HG02678 (cell line): Measurements from ENCODE around the gene TRPM1.

Experiments used
- ATAC-seq: cut with Tn5 transposase; IDR thresholded peaks from one replicate; pipeline ENCODE4 v1.9.1; 2021; ENCODE audit warnings: mild to moderate bottlenecking, moderate library complexity; ENCODE audit not compliant: unreplicated experiment

TRPM1 gene

DNA sequence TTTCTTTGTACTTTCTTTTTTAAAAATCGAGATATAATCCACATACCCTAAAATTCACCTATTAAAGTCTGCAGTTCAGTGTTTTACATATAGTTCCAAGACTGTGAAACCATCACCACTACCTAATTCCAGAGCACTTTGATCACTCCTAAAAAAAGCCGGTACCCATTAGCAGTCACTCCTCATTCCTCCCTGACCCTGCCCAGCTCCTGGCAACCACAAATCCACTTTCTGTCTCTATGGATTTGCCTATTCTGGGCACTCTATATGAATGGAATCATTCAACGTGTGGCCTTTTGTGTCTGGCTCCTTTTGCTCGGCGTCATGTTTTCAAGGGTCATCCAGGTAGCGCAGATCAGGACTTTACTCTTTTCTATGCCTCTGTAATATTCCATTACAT is 17.3 kb downstream of the TRPM1 start:
- ATAC-seq = no peak

DNA sequence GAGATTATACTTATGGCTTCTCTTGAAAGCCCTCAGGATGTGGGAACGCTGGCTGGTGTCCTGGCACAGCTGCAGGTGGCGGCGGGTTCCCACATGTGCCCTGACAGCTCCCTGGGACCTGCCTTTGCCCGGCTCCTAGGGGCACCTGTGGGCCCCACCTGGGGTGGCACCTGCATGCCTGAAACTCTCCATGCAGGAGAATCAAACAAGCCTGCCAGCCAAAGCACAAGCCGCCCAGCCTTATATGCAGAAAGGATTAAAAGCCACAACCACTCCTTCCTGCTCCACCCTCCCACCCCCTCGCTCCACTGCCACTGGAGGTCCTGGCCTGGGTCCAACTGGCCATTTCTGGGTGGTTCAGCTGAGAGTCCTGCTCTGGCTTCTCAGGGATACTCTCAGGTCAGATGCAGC is 18.1 kb downstream of the TRPM1 start:
- ATAC-seq = no peak

DNA sequence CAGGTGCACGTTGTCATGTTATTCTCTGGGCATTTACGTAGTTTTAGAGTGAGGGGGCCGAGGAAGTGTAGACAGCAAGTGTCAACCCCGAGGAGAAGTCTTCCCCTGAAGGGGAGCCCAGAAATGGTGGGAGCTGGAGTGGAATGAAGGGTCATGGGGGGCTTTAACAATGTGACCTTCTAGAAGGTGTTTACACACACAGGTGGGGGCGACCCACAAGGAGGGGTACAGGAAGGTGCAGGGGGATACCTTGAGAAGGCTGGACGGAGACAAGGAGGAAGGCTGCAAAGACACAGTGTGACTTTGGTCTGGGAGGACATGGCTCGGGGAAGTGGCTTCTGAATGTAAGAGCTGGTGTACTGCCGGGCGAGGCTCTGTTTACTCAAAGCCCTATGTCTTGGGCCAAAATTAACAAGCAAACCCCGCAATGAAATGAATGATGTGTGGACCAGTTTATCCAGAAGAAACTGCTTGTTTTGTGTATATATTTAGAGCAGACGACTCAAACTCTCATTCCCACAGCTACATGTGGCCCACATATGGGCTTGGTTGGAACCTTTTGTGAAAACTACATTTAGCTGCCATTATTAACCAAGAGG is 18.7 kb downstream of the TRPM1 start:
- no peak for ATAC-seq

DNA sequence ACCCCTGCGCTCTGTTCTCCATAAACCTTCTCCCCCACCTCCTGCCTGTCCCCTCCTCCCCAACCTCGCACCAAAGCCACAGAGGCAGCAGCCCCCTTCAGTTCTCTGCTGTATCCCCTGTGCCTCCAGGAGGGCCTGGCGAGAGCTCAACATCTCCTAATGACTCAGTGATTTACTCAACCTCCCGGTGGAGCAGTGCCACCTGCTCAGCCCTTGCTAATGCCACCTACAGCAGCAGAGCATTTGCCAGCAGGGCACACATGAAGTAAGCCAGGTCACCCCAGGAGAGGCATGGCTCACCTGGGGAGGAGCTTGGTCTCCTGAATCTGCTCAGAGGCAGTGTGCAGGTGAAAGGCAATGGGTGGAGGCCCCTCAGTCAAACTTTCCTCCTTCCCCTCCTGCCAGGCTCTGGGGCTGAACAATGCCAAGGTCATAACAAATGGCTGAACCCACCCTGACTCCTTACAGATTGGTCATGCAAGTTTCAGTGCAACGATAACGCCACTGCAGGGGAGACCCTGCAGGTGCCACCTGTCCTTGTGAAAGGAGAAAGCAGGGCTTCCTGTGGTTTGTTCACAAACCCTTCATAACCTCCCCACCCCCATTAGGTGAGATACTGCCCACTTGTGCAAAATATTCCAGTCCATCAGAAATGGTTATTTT is 19.8 kb downstream of the TRPM1 start:
- ATAC-seq = no peak

DNA sequence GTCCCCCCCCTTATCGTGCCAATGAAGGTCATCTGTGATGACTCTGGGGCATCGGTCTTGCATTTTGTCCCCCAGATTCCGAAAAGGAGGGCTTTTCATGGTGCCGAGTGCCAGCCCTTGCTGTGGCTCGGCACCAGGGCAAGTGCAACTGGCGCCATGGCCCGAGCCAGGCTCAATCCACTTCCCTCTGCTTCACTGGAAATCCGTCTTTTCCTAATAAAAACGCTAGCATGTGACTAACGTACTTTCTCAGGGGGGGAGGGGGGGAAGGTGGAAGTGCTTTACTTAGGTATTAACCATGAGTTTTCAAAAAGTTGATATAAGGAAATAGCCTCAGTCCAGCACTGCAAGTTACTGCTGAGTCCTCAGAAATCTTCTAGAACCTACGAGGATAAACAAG is 20.5 kb downstream of the TRPM1 start:
- ATAC-seq = no peak

DNA sequence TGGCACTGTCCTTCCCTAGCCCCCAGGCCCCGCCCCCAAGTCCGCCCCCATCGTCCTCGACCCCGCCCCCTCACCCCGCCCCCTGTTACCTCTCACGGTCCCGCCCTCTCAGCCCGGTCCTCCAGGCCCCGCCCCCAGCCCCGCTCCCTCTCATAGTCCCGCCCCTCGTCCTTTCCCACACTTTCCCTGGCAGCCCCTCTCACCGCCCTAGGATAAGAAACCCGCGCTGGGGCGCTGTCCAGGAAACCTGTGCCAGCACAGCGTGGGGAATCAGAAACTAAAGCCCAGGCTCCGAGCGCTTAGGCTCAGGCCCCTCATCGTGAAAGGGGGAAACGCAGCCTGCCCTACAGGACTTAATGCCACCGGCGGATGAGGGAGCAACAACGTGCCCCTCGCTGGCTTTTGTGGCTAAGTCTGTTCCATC is 20.9 kb downstream of the TRPM1 start:
- ATAC-seq = no peak

DNA sequence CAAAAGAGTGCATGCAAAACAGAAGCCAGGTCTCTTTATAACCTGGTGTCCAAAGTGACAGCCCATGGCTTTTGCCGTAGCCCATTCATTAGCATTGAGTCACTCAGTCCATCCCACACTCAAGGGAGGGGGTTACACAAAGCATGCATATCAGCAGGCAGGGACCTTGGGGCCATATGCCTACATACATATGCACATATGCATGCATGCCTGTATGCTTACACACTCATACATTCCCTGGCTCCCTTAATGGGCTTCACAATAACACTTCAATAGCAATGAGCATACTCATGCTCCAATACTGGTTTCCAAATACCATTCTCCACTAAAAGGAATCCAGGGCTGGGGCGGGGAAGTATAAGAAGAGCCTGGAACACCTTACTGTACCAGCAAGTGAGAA is 22.0 kb downstream of the TRPM1 start:
- ATAC-seq = no peak

DNA sequence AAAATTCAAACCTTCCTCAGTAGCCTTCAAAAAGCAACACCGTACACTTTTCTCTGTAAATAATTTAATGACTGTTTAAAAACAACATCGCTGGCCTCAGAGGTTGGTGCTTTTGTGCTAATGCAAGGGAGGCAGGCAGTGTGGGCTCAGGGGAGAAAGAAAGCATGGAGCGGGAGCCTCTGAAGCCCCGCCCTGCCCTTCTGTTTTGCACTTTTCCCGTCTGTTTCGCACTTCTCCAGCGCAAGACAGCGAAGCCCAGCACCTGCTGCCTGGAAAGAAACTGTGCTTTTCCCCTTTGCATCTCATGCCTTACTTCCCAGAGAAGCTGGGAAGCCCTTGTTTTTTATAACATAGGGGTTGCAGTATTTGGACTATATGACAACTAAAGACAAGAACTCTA is 23.1 kb downstream of the TRPM1 start:
- ATAC-seq = no peak

DNA sequence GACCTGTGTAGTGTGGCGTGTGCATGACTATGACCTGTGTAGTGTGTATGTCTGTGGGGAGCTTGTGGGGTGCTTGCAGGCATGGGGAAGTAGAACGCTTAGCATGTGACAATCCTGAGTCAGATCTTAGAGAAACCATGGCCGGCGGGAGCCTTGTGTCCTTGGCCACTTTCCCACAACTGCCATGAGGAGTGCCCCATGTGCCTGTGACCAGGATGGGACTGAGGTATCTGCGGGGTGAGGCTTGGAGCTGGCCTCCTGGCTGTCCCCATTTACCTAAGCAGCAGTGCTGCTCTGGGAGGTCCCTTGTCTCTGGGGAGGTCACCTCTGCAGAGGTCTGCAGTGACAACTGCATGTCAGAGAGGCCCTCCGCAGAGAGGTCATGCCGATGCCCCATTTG is 23.6 kb downstream of the TRPM1 start:
- ATAC-seq = no peak

DNA sequence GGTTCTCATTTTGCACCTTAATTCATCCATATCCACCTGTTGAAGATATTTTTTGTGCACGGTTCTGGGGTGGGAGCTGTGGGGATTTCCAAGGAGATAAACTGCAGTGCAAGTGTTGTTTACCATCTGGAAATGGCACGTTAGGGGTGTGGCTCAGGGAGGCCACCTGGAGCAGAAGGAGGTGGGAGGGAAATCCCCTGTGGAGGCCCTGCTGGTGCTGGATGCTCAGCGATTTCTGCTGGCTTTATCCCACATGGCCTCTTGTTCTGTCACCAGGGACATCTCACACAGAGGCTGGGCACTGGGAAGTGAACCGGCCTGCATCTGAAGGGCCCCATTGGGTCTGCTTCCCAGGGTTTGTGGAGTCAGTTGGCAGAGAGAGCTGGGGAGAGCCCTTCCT is 24.3 kb downstream of the TRPM1 start:
- ATAC-seq = no peak

DNA sequence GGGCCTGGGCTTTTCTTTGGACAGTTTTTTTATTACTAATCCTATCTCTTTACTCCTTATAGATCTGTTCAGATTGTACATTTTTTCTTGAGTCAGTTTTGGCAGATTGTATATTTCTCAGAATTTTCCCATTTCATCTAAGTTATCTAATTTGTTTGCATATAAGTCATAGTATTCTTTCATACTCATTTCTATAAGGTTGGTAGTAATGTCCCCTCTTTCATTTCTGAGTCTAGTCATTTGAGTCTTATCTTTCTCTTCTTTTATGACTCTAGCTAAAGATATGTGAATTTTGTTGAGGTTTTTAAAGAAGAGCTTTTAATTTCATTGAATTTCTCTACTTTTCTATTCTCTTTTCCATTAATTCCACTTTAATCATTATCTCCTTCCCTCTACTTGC is 27.2 kb downstream of the TRPM1 start:
- no peak for ATAC-seq

DNA sequence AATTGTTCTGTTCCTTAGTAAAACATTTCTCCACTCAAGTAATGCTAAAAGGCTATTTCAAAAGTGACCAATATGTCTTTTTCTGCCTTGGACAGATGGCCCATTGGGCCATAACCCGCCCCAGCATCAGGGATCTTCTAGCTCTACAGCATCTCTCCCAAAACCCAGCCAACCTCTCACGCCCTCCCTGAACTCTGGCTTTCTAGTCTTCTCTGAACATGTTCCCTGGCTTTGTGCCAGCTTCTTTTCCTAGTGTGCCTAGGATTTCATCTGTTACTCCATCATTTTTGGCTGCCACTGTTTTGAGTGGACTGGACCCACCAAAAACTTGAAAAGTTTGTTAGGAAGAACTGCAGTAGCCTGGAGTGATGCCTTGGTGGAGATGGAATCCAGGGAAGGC is 30.7 kb downstream of the TRPM1 start:
- ATAC-seq = no peak

DNA sequence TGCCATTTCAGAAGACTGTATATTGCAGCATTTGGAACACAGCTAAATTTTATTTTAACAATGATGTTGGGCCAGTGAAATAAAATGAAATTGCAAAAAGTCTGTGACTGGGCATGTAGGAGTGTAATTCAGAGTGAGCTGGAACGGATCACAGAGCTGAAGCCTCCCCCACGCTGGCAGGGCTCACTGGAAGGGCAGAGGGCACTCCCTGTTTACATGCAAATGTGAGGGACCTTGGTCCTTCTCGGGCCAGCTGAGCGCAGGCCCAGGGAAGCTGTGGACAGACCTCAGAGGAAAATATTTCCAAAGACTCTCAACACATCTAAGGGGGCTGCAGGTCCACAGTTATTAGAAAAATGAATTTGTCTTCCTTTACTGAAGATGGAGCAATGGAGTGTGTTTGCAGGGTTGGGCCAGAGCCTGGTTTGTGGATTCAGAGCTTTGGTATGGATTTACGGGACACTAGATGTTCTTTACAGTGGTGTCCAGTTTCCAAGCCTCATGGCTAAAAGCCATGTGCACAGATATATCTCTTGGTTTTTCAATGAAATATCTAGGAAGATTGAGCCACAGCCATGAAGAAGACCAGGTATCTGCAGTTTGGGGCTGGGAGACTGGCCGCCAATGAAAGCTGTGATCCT is 32.0 kb downstream of the TRPM1 start:
- no peak for ATAC-seq

DNA sequence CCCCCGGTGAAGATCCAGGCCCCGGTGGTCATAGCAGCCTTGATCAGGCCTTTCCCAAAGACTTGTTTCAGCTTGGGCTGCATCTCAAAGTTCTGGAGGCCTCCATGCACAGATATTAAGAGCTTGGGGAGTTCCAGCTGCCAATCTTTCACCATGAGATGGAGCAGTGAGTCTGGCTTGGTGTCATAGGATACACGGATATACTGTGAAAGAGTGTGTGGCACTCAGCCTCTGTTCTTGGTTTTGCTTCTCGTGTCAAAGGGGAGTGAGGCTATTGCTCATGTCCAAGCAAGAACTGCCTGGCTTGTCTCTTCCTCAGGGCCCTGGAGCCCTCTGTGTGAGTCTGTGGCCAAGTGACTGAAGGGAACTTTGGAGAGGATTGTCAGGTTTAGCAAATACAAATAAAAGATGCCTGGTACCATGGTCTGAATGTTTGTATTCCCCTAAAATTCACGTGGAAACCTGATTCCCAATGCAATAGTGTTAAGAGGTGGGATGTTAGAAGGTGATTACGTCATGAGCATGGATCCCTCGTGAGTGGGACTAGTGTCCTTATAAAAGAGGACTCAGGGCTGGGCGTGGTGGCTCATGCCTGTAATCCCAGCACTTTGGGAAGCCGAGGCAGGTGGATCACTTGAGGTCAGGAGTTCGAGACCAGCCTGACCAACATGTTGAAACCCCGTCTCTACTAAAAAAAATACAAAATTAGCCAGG is 33.5 kb downstream of the TRPM1 start:
- ATAC-seq = no peak

DNA sequence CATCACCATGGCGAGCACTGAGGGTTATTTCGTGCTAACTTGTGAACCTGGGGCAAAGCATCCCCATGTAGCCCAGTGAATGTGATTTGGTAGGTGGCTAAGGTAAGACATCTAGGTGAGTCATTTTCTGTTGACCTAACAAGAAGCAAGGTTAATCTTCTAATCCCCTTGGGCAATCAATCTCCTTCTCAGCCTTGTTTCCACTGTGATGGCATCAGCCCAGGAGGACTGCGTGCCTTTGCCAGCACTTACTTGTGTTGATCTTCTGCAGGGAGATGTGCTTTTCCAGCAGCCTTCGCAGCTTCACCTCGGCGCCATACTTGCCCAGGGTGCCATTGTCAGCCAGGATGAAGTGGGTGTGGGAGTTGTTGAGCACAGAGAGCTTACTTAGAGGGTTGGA is 35.7 kb downstream of the TRPM1 start:
- ATAC-seq = no peak

DNA sequence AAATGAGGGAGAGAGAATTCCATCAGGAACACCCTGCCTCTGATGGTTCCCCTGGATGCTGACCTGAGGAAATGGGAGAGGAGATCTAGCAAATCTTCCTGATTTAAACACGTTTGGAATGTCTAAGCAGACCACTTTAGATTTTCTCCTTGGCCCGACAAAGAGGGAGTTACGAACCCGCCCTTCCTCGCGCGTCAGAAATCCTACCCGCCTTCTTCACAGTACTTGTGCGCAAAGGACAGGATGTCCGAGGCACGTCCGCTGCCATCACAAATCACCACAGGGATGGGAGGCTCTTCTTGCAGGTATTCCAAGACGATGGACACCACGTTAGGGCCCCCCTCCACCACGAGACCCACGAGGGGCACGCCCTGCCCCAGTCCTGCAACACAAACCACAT is 38.6 kb downstream of the TRPM1 start:
- ATAC-seq = no peak

DNA sequence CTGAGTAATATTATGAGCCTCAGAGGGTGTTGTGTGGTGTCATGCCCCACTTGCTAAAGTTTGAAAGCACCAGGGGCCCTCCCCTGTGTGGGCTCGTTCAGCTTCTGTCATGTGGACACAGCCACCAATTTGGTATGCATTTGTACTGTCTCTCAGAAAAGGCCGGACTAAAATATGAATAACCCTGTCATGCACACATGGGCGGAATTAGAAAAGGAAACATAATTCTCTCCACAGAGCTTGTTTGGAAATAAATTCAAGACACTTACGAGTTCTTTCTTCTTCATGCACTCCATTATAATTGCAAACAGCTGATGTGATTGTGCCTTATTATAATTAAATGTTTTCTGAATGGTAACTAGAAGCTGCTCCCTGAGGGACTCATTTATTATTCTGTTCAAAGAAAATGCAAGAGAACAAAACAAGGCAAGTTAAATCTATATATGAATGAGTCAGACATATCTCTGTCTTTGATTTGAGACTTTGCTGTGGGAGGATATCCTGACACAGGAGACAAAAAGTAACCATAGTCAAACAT is 39.1 kb downstream of the TRPM1 start:
- no peak for ATAC-seq

DNA sequence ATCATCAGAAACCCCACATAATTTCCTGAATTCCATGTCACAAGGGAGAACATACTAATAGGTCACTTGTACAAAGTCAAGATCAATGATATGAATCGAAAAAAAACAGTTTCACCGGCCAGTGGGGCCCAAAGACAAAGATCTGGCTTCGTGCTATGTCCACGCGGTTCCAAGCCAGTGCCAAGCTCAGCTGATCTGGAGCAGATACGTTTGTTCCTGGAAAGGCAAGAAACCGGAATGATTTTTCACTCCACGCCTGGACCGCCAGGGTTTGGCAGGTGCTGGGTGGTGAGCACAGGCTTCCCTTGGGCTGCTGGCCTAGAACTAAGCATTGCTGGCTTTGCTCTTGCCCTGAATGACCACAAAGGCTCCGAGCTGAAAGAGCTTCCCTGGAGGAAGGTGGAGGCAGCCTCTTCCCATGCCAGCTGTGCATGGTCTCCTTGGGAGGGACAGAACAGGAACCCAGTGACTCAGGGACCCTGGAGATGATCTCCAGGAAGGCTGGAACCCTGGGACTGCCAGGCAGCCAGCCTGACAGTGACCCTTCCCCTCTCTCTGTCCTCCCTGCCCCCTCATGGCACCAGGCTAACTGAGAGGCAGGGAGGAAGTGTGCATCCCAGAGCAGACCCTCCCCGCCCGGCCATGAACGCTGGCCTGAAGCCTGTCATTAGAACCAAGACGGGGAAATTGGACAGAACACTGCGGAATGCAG is 40.9 kb downstream of the TRPM1 start:
- ATAC-seq = no peak

DNA sequence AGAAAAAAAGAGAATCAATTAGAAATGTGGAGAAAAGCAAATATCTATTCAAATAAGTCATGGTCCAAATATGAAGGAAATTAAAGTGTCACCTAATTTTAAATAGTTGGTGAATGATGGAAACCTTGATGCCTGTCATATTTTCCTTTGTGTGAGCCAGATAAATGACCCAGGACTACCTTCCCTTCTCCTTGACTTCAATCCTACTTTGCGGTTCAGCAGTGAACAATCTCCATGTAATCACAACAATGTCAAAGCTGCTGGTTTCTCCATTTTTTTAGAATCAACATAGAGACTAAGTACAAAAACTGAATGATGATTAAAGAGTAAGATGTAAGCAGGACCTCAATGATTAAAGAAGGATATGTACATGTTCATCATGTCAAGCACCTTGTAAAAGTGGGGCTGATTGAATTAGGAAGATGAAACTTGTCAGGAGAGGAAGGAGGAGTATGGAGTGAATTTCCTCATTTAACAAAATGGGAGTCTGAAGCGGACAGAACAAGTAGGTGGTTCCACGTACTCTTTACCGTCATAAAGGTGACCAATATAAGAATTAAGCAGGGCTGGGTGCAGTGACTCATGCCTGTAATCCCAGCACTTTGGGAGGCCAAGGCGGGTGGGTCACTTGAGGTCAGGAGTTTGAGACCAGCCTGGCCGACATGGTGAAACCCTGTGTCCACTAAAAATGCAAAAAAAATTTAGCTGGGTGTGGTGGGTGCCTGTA is 43.1 kb downstream of the TRPM1 start:
- ATAC-seq = no peak

DNA sequence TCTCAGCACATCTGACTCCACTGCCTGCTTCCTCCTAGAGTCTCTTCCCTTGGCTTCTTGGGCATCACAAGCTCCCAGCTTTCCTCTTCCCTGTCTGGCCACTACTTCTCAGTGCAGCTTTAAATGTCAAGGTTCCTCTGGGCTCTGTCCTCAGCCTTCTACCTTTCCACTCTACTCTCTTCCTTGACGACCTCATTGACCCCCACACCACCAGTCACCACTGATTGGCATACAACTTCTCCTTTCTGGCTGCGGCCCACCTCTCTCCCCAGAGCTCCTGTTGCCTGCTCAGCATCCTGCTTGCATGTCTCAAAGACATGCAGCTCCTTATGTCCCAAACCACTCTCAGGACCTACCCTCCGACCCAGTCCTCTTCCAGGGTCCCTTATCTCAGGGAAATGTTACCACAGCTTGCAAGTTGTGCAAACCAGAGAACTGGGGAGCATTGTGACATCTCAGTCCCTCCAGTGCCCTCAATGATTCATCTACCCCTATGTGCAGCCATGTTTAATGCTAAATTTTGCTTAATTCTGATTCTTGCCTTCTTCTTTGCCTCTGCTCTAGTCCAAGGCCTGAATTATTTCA is 49.9 kb downstream of the TRPM1 start:
- no peak for ATAC-seq
